HG03520 (cell line): ENCODE results near the gene OR10AD1.
"Not testable (repeated sequence)": the region's sequence is repeated elsewhere in the genome, so short reads cannot be mapped to it uniquely, and the experiment has no call there.

Experiments used
- ATAC-seq: cut with Tn5 transposase; IDR thresholded peaks from one replicate; pipeline ENCODE4 v1.9.1; 2021; ENCODE audit warnings: mild to moderate bottlenecking, moderate library complexity; ENCODE audit not compliant: unreplicated experiment

OR10AD1 gene, protein sequence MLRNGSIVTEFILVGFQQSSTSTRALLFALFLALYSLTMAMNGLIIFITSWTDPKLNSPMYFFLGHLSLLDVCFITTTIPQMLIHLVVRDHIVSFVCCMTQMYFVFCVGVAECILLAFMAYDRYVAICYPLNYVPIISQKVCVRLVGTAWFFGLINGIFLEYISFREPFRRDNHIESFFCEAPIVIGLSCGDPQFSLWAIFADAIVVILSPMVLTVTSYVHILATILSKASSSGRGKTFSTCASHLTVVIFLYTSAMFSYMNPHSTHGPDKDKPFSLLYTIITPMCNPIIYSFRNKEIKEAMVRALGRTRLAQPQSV

DNA sequence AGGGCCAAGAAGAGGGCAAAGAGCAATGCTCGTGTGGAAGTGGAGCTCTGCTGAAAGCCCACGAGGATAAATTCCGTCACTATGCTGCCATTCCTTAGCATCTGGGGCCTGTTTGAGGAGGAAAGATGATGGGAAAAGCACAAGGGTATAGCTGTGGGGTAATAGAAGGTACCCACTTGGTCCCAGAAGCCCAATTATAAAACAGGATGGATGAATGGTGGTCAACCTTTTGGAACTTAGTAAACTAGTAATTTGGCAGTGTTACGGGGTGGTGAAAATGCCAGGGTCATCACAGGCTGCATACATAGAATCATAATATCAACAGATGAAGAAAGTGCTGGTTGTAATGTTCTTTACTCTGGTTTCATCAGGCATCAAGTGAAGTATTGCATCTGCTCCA, at the start of gene OR10AD1:
Gene OR10AD1 (minus strand): TSS at position 101 of the 400 bp plus-strand sequence. CDS start 0 bp downstream, at position 101.
- no peak for ATAC-seq

DNA sequence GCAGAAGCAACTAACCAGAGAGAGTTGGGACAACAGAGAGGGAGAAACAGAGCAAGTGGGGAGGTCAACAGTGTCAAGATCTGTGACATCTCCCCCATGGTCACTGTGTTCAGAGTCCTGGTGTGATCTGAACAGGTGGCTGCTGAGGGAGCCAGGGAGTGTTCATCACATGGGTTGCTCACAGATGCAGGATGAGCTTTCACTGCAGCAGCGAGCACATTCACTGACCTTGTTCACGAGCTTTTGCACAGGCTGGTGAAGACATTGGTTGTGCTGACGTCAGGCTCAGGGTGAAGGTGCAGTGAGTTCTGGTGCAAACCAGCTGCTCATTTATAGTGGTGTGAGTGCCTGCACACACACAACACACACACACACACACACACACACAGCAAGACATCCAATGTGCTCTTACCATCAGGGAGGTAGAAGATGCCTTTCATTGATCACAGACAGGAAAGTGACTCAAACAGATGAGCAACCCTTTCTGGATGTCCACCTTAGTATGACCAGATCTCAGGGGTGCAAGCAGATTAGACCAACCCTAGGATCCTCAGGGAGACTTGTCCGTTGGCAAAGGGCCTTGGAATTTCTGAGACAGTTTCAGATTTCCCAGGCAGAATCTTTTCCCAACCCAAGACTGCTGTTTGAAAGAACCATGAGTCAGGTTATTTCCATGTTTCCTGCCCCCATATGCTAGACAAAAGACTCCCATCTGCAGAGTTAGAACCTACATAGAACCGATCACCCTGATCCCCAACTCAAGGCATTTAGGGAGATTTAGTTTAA, 44.3 kb upstream of the OR10AD1 start:
- no peak for ATAC-seq

DNA sequence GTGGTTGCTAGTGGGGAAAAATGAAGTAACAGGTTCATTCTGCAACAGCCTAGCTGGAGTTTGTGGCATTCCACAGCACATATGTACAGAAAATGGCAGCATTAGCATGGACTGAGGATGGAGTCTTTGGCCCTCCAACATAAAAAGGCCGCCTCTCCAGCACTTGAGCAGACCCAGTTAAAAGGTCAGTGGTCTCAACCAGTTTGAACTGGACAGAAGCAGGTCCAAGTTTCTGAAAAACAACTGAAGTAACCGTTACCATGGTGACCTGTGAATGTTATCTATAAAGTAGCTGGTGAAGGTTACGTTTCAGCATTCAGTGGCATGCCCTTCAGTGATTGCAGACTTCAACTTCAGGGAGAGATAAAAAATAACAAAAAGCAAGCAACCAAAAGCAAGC, 34.1 kb upstream of the OR10AD1 start:
- no peak for ATAC-seq

DNA sequence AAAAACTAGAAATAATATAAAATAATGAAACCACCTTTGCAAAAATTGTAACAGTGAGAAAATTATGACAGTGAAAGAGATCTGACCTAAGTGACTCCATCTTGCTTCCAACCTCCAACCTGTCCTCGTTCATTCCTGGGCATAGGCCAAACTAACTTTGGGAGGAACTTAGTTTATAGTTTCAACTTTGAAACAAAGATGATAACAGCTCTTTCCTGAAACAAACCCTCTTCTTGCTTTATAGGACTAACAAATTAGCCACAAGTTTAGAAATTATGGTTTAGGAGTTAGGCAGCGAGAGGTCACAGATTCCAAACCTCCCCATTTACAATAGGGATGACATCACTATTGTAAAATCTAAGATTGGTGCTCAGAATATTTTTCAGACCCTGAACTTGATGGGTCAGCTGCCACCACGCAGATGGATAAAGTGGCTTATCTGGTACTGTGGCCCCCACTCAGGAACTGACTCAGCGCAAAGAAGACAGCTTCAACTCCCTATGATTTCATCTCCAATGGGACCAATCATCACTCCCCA, 32.8 kb upstream of the OR10AD1 start:
- no peak for ATAC-seq

DNA sequence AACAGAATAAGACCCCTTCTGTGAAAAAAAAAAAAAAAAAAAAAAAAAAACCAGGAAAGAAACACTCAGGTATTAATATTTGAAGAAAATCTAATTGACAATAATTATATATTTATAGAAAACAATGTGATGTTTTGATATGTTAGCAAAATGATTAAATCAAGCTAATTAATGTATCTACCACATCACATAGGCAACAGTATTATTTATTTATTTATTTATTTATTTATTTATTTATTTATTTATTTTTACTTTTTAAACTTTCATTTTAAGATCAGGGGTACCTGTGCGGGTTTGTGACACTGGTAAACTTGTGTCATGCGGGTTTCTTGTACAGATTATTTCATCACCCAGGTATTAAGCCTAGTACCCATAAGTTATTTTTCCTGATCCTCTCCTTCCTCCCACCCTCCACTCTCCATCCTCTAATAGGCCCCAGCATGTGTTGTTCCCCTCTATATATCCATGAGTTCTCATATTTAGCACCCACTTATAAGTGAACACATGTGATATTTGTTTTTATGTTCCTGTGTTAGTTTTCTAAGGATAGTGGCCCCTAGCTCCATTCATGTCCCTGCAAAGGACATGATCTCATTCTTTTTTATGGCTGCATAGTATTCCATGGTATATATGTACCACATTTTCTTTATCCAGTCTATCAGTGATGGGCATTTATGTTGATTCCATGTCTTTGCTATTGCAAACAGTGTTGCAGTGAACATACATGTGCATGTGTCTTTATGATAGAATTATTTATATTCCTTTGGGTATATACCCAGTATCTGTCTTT, 28.3 kb upstream of the OR10AD1 start:
- ATAC-seq, result not testable (repeated sequence)

DNA sequence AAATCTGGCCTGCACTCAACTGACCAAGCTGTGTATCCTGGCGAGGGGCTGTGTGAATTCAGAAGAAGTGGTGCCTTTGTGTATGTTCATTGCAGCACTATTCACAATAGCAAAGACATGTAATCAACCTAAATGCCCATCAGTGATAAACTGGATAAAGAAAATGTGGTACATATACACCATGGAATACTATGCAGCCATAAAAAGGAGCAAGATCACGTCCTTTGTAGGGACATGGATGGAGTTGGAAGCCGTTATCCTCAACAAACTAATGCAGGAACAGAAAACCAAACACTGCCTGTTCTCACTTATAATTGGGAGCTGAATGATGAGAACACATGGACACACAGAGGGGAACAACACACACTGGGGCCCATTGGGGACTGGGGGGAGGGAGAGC, 21.4 kb upstream of the OR10AD1 start:
- not testable (repeated sequence) for ATAC-seq

DNA sequence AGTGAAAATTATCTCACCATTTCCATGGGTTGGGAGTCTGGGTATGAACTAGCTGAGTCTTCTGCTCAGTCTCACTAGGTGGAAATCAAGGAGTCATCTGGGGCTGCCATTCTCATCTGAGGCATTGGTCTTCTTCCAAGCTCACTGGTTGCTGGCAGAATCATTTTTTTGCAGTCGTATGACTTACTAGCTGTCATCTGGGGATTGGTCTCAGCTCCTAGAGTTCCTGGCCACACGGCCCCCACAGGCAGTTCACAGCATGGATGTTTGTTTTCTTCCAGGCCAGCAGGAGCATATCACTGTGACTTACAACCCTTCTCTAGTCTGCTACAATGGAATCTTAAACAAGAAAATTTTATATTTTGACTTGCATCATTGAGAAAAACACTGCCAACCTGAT, 18.6 kb upstream of the OR10AD1 start:
- ATAC-seq, result no peak

DNA sequence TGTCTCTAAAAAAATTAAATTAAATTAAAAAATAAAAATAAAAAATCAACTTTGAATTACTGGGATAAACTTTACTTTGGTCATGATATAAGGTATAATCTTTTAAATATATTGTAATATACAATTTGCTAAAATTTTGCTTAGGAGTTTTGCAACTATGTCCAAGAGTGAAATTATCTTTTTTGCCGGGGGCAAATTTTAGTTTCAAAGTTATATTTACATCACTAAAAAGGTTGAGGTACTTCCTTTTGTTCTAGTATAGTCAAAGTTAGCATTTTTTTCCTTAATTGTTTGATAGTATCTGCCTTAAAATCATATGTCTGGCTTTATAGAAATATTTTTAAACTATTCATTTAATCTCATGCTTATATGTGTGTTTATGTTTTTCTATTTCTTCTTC, 17.6 kb upstream of the OR10AD1 start:
- no peak for ATAC-seq

DNA sequence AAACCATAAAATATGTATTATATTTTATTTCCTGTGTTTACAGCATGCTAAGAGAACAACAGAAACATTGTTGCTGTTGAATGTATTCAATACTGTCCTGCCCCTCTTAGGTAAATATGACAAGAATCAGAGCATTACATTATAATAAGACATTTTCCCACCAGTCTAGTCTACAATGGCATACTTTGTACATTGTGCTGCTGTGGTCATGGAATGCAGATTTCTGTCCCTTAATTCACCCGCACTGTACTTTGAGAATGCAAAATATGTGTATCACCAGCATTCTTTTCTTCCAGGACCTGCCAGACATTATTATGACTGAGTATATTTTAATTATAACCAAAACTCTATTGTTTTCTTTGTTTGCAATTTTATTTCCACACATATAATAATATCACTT, 16.5 kb upstream of the OR10AD1 start:
- ATAC-seq, result no peak

DNA sequence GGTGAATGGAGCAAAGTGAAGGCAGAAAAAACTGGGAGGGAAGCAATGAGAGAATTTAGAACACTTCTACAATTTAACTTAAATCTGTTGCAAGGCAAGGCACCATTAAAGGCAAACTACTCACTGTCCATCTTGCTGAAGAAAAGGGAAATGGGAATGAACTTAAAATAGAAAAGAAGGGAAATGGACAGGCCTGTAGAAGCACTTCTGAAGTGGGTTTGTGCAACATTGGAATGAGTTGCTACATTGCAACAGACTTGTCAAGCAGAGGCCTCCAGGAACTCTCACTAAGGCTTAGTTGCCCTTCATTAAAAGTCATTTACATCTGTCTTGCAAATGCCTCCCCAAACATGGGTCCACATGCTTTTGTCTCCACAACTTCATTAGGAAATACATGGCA, 13.7 kb upstream of the OR10AD1 start:
- ATAC-seq, result no peak

DNA sequence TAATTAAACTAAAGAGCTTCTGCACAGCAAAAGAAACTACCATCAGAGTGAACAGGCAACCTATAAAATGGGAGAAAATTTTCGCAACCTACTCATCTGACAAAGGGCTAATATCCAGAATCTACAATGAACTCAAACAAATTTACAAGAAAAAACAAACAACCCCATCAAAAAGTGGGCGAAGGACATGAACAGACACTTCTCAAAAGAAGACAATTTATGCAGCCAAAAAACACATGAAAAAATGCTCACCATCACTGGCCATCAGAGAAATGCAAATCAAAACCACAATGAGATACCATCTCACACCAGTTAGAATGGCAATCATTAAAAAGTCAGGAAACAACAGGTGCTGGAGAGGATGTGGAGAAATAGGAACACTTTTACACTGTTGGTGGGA, 6.4 kb upstream of the OR10AD1 start:
- not testable (repeated sequence) for ATAC-seq

DNA sequence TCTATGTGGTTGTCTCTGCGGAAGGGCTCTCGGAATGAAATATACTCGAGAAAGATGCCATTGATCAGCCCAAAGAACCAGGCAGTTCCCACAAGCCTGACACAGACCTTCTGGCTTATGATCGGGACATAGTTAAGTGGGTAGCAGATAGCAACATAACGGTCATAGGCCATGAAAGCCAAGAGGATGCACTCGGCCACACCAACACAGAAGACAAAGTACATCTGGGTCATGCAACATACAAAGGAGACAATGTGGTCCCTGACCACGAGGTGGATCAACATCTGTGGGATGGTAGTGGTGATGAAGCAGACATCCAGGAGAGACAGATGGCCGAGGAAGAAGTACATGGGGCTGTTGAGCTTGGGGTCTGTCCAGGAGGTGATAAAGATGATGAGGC, 326 bp downstream of the OR10AD1 start:
- ATAC-seq, result no peak

DNA sequence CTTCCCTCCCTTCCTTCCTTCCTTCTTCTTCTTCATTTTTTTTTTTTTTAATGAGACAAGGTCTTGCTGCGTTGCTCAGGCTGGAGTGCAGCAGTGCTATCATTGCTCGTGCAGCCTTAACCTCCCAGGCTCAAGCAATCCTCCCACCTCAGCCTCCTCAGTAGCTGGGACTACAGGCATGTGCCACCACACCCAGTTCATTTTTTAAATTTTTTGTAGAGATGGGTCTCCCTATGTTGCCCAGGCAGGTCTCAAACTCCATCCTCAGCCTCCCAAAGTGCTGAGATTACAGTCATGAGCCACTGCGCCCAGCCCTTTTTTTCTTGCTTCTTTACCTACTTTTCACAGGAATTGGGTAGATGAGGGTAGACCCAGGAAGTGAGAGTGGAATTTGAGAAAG, 1.6 kb downstream of the OR10AD1 start:
- ATAC-seq, result no peak

DNA sequence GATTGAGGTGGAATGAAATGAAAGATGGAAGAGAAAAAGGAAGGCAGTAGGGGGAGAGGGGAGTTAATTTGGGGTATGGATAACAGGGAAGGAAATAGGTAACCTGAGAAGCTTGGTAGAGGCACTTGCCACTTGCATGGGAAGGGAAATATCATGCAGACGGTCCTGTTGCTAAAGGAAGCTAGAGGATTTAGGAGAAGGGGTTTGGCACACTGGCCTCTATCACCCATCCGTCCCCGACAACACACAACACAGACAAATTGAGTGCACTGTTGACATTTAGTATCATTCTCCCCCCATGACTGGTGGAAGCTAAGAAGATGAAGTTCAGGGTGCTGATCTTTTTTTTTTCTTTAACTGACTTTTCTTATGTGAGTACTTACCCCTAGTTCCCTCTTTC, 2.0 kb downstream of the OR10AD1 start:
- ATAC-seq, result no peak

DNA sequence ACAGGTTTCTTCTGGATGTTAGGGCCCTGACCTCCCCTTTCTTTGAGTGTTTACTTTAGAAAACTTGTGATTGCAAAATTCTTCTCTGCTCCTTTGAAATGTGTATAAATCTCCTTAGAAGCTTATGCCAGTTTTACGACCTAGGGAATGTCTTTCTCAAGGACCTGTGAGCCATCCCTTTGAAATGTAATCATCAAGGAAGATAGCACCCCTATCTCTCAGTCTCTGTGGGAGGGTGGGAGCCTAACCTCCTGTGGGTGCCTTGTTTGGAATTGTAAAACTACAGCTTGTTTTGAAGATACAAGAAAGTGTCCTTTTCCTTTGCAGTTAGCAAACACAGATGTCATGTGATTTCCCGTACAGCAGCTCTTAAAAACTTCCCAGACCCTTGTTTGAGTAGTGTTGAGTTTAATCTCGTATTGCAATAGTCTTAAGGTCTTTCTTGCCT, 3.3 kb downstream of the OR10AD1 start:
- no peak for ATAC-seq

DNA sequence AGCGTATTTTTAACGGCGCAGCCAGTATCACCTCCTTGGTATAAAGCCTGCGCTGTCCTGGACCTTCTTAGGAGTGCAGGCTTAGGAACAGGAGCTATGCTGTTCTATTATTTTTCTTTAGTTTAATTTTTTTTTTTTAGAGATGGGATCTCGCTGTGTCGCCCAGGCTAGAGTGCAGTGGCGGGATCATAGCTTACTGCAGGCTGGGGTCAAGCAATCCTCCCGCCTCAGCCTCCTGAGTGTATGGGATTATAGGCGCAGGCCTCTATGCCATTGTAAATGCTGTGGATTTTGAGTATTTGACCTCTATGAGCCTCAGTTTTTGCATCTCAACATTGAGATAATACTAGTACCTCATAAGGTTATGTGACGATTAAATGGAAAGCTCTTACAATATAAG, 4.1 kb downstream of the OR10AD1 start:
- ATAC-seq, result no peak

DNA sequence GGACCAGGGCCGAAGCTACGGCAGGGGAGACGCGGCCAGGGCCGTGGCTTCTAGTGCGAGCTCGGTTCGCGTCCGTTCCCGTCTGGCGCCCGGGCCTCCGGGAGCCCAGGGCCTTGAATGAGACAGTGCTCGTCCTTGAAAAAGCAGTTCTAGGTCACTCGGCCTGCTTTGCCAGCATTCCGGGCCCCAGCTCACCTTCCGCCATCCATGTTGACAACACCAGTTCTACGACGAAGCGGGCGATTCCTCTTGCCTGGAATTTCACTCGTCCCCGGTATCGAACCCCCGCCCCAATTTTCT, 4.5 kb downstream of the OR10AD1 start:
- peak; percentile 10 for ATAC-seq

DNA sequence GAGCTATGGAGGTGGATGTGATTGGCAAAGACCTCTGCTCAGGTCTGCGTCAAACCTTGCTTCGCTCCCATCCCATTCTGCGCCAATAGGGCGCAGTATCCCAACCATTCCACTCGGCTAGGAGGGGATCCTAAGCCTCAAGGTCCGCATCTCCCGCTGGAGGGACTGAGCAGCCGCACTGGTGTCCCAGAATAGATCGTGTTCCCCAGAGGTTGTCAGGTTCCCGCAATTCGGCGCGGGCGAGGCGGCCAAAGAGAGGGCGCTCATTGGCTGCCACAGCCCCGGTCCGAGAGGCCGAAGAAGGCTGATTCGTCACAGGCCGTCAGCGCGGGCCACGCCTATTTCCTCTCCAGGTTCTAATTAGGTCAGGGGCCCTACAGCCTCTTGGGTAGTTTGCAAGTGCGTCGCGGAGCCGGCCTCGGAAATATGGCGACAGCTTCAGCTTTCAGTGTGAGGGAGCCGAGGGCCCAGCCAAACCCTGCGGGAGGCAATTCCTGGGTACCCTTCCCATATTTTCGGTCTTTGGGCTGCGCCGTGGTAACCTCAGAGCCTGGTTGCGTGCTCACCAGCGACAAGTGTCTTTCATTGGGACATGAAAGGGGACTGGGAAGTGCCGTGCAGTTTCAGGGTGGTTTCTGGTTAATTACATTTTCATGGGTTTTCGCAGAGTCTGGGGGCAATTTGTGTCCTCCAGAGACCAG, 5.0 kb downstream of the OR10AD1 start:
- ATAC-seq, result peak; percentile 99

DNA sequence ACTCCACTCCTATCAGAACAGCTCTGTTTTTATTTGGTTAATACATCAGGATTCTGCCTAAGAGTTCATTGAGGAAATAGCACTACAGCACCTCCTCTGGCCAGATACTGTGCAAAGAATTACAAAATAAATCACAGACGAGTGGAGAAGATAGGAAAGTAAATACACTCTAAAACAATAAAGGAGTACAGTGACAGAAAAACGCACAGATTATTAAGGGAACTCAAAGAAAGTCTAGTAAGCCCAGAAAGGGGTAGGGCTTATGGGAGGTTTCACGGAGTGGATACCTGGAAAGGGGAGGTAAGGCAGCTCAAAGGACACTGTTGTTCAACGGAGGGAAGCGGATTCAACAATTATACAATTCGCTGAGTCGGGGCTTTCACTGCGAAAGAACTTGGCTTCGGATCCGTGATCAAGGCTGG, 5.5 kb downstream of the OR10AD1 start:
- ATAC-seq, result peak; percentile 16

DNA sequence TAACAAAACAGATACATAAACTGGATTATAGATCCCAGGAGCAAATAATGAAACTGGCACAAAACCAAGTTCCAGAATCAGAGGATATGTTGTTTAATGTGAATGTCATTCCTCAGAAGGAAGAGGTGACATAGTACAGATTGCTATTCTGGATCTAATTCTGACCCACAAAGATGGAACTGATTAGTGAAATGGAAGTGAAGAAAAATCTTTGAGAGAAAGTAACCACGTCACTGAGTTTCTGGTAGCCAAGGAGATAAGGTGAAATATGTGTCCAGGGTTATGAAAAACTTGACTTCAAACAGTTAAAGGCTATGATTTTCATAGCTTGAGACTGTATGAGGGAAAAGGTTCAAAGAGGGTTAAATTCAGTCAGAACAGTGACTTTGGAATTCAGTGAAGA, 8.3 kb downstream of the OR10AD1 start:
- ATAC-seq, result no peak

DNA sequence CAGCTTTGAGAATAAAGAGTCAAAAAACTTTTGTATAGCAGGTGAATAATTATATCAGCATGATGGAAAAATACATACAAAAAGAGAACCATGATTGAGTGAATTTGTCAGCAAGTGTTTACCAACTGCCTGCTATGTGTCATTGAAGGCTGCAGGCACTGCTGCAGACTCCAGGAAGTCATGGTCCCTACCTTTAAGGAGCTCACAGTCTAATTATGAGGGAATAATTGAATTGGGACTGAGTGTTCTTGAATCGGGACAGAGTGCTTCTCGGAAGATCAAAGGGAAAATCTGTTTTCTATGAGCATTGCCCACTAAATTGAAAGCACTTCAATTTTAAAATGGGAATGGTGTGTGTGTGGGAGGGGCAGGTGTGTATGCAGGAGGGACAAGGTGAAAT, 9.5 kb downstream of the OR10AD1 start:
- no peak for ATAC-seq
